Measurements from ENCODE around the gene SF3B3. TPM values are rescaled to one million over a fixed set of nuclear protein-coding genes. Genes with fewer than 3 reads are reported as not detected.

Gene SF3B3
- total RNA-seq, 1 experiment from 2014 or later = 403 TPM

GRCh38 chr16:70574595-70575271 lies 51.1 kb downstream of the SF3B3 start:
- Histone ChIP-seq H3K9me3 (ENCODE audit: control insufficient read depth in 1 of 2, insufficient read depth in 1 of 2, low read depth in 1 of 2, low read length in 2 of 2) (no peaks in the 10 kb centered on the region), H3K9ac (ENCODE audit: low read length) (no peak overlapping the region), H3K27me3 (ENCODE audit: insufficient read depth, low read length) (no peaks in the 10 kb centered on the region), H2AFZ (ENCODE audit: low read depth, low read length, poor library complexity, severe bottlenecking) (no peak overlapping the region), H3K4me2 (ENCODE audit: low read length) (no peak overlapping the region), H3K79me2 (ENCODE audit: insufficient read depth, low read length) (peaks cover 22% of the 10 kb centered on the region; the same call in 1 of the 2 replicates), H3K9me2 (ENCODE audit: insufficient read depth) (no peaks in the 10 kb centered on the region), H3K36me3 (ENCODE audit: control insufficient read depth in 1 of 2, insufficient read depth in 2 of 2, low read length in 2 of 2) (peaks cover 41 to 48% of the 10 kb centered on the region in 2 experiments), H3K4me3 (replicated peaks in 1 of 2; ENCODE audit: low read depth in 1 of 2, low read length in 2 of 2) (no peak overlapping the region), H4K20me1 (ENCODE audit: insufficient read depth) (peaks cover 7% of the 10 kb centered on the region; the same call in 1 of the 2 replicates), H3K27ac (ENCODE audit: low read depth, low read length) (no peak overlapping the region), H3K4me1 (ENCODE audit: control insufficient read depth in 1 of 2, insufficient read depth in 2 of 2, low read length in 2 of 2) (peaks cover 8 to 26% of the 10 kb centered on the region in 2 experiments; a peak in 3 of 4 replicates)
- intact Hi-C loops (cut with micrococcal nuclease) = no loop called here
- ATAC-seq = no peak
- ChIA-PET CTCF (no interaction called here), POLR2A (interaction anchor here (0.8 kb wide), 1 partner anchor 15 kb away, joined by 3 read pairs; no protein-coding TSS in a partner anchor), RAD21 (ENCODE audit: low non-redundant PET in 1 of 2, low total read pairs in 2 of 2, uncharacterized antibody in 2 of 2, unreplicated experiment in 2 of 2) (no interaction called here)
- TF ChIP-seq RAD21 (IDR thresholded peaks at IDR 0.05; ENCODE audit: low read depth) (no peak), ZBTB33 (IDR thresholded peaks at IDR 0.05; ENCODE audit: extremely low read depth, insufficient replicate concordance, low read length) (no peak), SRF (IDR thresholded peaks at IDR 0.05; ENCODE audit: low read depth) (no peak), POLR2A (IDR thresholded peaks at IDR 0.05; ENCODE audit: borderline replicate concordance, extremely low read depth, insufficient read depth, insufficient read length) (no peak), POLR2AphosphoS5 (IDR thresholded peaks at IDR 0.05; ENCODE audit: low read depth, low read length) (no peak), SP1 (IDR thresholded peaks at IDR 0.05; ENCODE audit: low read depth) (no peak), ZNF274 (IDR thresholded peaks at IDR 0.05; ENCODE audit: low read depth, low read length) (no peak), JUND (IDR thresholded peaks at IDR 0.05) (no peak), CTCF (IDR thresholded peaks at IDR 0.05 in 2 of 3, conservative IDR thresholded peaks at IDR 0.05 in 1 of 3; ENCODE audit: borderline replicate concordance in 1 of 3, insufficient read depth in 1 of 3, low read depth in 2 of 3, low read length in 2 of 3) (no peak), EZH2 (IDR thresholded peaks at IDR 0.05) (no peak), YY1 (IDR thresholded peaks at IDR 0.05; ENCODE audit: extremely low read depth, insufficient replicate concordance, low read depth, low read length) (no peak), FOSL1 (IDR thresholded peaks at IDR 0.05; ENCODE audit: low read depth) (no peak), CBX3 (IDR thresholded peaks at IDR 0.05; ENCODE audit: low read depth) (no peak), EZH2phosphoT487 (IDR thresholded peaks at IDR 0.05; ENCODE audit: borderline replicate concordance) (no peak), SIN3A (IDR thresholded peaks at IDR 0.05; ENCODE audit: low read depth) (no peak), CEBPB (IDR thresholded peaks at IDR 0.05; ENCODE audit: low read depth) (no peak), ELF1 (IDR thresholded peaks at IDR 0.05; ENCODE audit: borderline replicate concordance, low read depth) (no peak), ATF3 (IDR thresholded peaks at IDR 0.05) (no peak), EGR1 (IDR thresholded peaks at IDR 0.05; ENCODE audit: low read depth) (no peak), REST (IDR thresholded peaks at IDR 0.05; ENCODE audit: low read depth) (no peak)
- no TSS peak for BruUV-seq (replicated peaks)
- DNase-seq (ENCODE audit: low read depth, low spot score) = no peak
